CD4-positive, alpha-beta T cell (primary cell): ENCODE results near the gene CNTN2. TPM values are rescaled to one million over a fixed set of nuclear protein-coding genes. Genes with fewer than 3 reads are reported as not detected.
A peak's percentile ranks its signal among the peaks of the same experiment; 100 is the strongest.

Source experiments
- ATAC-seq: fragments of 200-7000 bp; cut with Tn5 transposase; one replicate; pipeline ENCODE4 v1.10.0; 2022; ENCODE audit warnings: mild to moderate bottlenecking; ENCODE audit not compliant: poor library complexity
- CTCF ChIA-PET: fragments of 350-600 bp; sonication (Branson Sonifier 250); formaldehyde crosslinking; loops from one replicate; lab custom pipeline; 2021; ENCODE audit warnings: antibody characterized with exemption, inconsistent platforms; lab: Charles Lee
- POLR2A ChIA-PET: fragments of 350-600 bp; sonication (Branson Sonifier 250); formaldehyde crosslinking; loops from one replicate; lab custom pipeline; 2021; ENCODE audit warnings: antibody characterized with exemption, inconsistent platforms; lab: Charles Lee
- DNase-seq, 14 experiments: peaks; one replicate each; pipeline ENCODE4 v3.0.0-alpha.2; 2013 to 2020; ENCODE audit warnings: mixed read lengths in 2 of 14
- H3K27ac ChIP-seq, 2 donors: one replicate each; pipeline versions ENCODE4 v1.5.1 to v1.7.0; 2013; ENCODE audit warnings: low read length in 2 of 2, low read depth in 1 of 2, mild to moderate bottlenecking in 1 of 2
- H3K27me3 ChIP-seq, 2 experiments: 1 replicate in 1 of 2; 2 replicates in 1 of 2; pipeline versions ENCODE4 v1.6.1 to v1.7.0; 2013; ENCODE audit warnings: low read length in 2 of 2, control low read depth in 1 of 2, mild to moderate bottlenecking in 1 of 2, moderate library complexity in 1 of 2; ENCODE audit not compliant: insufficient read depth in 2 of 2, control insufficient read depth in 1 of 2
- H3K36me3 ChIP-seq: one replicate; pipeline ENCODE4 v1.6.1; 2013; ENCODE audit warnings: low read length, control low read depth; ENCODE audit not compliant: insufficient read depth
- H3K4me1 ChIP-seq: one replicate; pipeline ENCODE4 v1.6.1; 2013; ENCODE audit warnings: low read length, control low read depth; ENCODE audit not compliant: insufficient read depth
- H3K4me3 ChIP-seq: one replicate; pipeline ENCODE4 v1.5.1; 2013; ENCODE audit warnings: mild to moderate bottlenecking, low read length, moderate library complexity
- H3K9me3 ChIP-seq, 2 experiments: 1 replicate in 1 of 2; 2 replicates in 1 of 2; pipeline versions ENCODE4 v1.6.1 to v1.7.0; 2013; ENCODE audit warnings: low read length in 2 of 2, mild to moderate bottlenecking in 2 of 2, control low read depth in 1 of 2, moderate library complexity in 1 of 2; ENCODE audit not compliant: control insufficient read depth in 1 of 2, insufficient read depth in 1 of 2
- H3K27ac Mint-ChIP-seq: one replicate; pipeline ENCODE4 v1.8.0; 2020; ENCODE audit warnings: mixed read lengths
- H3K27me3 Mint-ChIP-seq: one replicate; pipeline ENCODE4 v1.8.0; 2021; ENCODE audit warnings: mixed read lengths
- H3K36me3 Mint-ChIP-seq: one replicate; pipeline ENCODE4 v1.8.0; 2021; ENCODE audit warnings: low read depth, mixed read lengths
- H3K4me1 Mint-ChIP-seq: one replicate; pipeline ENCODE4 v1.8.0; 2021; ENCODE audit warnings: low read depth, mixed read lengths
- H3K4me3 Mint-ChIP-seq: one replicate; pipeline ENCODE4 v1.8.0; 2020; ENCODE audit warnings: mild to moderate bottlenecking, mixed read lengths
- H3K9me3 Mint-ChIP-seq: one replicate; pipeline ENCODE4 v1.8.0; 2020; ENCODE audit warnings: mixed read lengths
- CTCF ChIP-seq: fragments of 200-600 bp; IDR thresholded peaks from one replicate; pipeline ENCODE4 v1.8.0; 2022; ENCODE audit warnings: antibody characterized with exemption, mild to moderate bottlenecking
- intact Hi-C, 2 experiments: fragments of 100-400 bp; cut with DNase I in 1 of 2; cut with micrococcal nuclease in 1 of 2; formaldehyde crosslinking; loops; one replicate each; pipeline versions ENCODE4 v1.15.1 to v1.9.0; 2023 to 2025; cut with DNase I, micrococcal nuclease
- total RNA-seq, 174 experiments: library from RNA in 2 of 174; stranded (reverse) in 2 of 174; gene quantifications; one replicate each; pipeline ENCODE4 v1.2.3 and lab custom pipeline; 2021 to 2026

The CNTN2 gene
- total RNA-seq, 2 experiments from 2014 or later: not detected

- Histone ChIP-seq H3K9me3 (no peaks in the 10 kb centered on the region), H3K36me3 (peaks cover 59% of the 10 kb centered on the region), H3K27ac (no peak overlapping the region), H3K4me1 (no peaks in the 10 kb centered on the region), H3K27me3 (no peaks in the 10 kb centered on the region), H3K4me3 (no peak overlapping the region)
- H3K4me1 Mint-ChIP-seq: peaks cover 15% of the 10 kb centered on the region
- H3K36me3 Mint-ChIP-seq: peaks cover 84% of the 10 kb centered on the region
- H3K9me3 Mint-ChIP-seq: no peaks in the 10 kb centered on the region
- ATAC-seq (no peak), DNase-seq (no peak)
- H3K4me3 Mint-ChIP-seq: no peak overlapping the region
- no peak overlapping the region for H3K27ac Mint-ChIP-seq
- POLR2A ChIA-PET: interaction anchor here (1.1 to 1.5 kb wide), 2 partner anchors 12 to 101 kb away, joined by 4 to 9 read pairs; partner anchors contain the start of genes DSTYK and RBBP5
- CTCF ChIA-PET: interaction anchor here (1.5 to 1.8 kb wide), 3 partner anchors 19 to 146 kb away, joined by 4 to 6 read pairs (median 6); no protein-coding TSS in a partner anchor
- intact Hi-C loops: no loop called here
- H3K27me3 Mint-ChIP-seq: no peaks in the 10 kb centered on the region
- no peak for TF ChIP-seq CTCF
Measured at GRCh38 chr1:205109711-205110110, 66.7 kb downstream of the CNTN2 start.

DNA sequence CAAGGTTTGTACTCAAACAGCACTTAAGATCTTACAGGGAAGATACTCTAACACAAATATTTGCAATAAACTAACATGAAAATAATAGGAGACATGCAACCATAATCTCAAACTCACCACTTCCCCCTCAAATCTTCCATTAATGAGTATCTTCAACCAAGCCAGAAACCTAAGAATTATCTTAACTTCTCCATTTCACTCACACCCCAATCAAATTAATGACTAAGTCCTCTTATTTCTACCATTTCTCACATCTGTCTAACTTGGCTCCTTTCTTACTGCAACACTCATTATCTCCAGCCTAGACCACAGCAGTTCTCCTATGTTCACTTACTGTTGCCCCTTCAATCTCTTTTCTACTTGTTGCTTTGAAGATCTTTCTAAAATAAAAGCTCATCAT is 68.3 kb downstream of the CNTN2 start:
- H3K4me1 Mint-ChIP-seq: peaks cover 18% of the 10 kb centered on the region
- Histone ChIP-seq H3K4me3 (no peak overlapping the region), H3K36me3 (peaks cover 56% of the 10 kb centered on the region), H3K4me1 (no peaks in the 10 kb centered on the region), H3K27ac (no peak overlapping the region), H3K9me3 (no peaks in the 10 kb centered on the region), H3K27me3 (no peaks in the 10 kb centered on the region)
- no peaks in the 10 kb centered on the region for H3K9me3 Mint-ChIP-seq
- TF ChIP-seq CTCF: no peak
- ChIA-PET CTCF (interaction anchor here (0.6 kb wide), 1 partner anchor 14 kb away, joined by 5 read pairs; no protein-coding TSS in a partner anchor), POLR2A (interaction anchor here (1.1 kb wide), 1 partner anchor 10 kb away, joined by 3 read pairs; the partner anchor contains the start of gene RBBP5)
- no peak overlapping the region for H3K27ac Mint-ChIP-seq
- no peaks in the 10 kb centered on the region for H3K27me3 Mint-ChIP-seq
- peaks cover 81% of the 10 kb centered on the region for H3K36me3 Mint-ChIP-seq
- no peak for DNase-seq
- no peak for ATAC-seq
- no peak overlapping the region for H3K4me3 Mint-ChIP-seq
- intact Hi-C loops: no loop called here

GRCh38 chr1:205118752-205119151 is 75.7 kb downstream of the CNTN2 start:
- H3K27me3 ChIP-seq: no peaks in the 10 kb centered on the region
- H3K9me3 ChIP-seq: no peaks in the 10 kb centered on the region
- no peak overlapping the region for H3K4me3 ChIP-seq
- ATAC-seq: no peak
- TF ChIP-seq CTCF: no peak
- intact Hi-C loops: no loop called here
- no peak overlapping the region for H3K27ac ChIP-seq
- peak overlapping the region; percentile 26 for H3K27ac Mint-ChIP-seq
- H3K27me3 Mint-ChIP-seq: no peaks in the 10 kb centered on the region
- peaks cover 34% of the 10 kb centered on the region for H3K36me3 ChIP-seq
- ChIA-PET CTCF (no interaction called here), POLR2A (no interaction called here)
- peaks cover 63% of the 10 kb centered on the region for H3K36me3 Mint-ChIP-seq
- peaks cover 32% of the 10 kb centered on the region for H3K4me1 ChIP-seq
- peak overlapping the region; percentile 57 for H3K4me3 Mint-ChIP-seq
- H3K4me1 Mint-ChIP-seq: peaks cover 54% of the 10 kb centered on the region
- no peaks in the 10 kb centered on the region for H3K9me3 Mint-ChIP-seq
- DNase-seq: no peak
